Measurements from ENCODE around the gene MGAT5. TPM values are rescaled to one million over a fixed set of nuclear protein-coding genes. Genes with fewer than 3 reads are reported as not detected.

MGAT5 gene
- total and polyA plus RNA-seq, 5 experiments from 2014 or later, result 3.6 to 61.1 (median 5.8) TPM

GRCh38 chr2:134257965-134258683 is 4.3 kb downstream of the MGAT5 start:
- Mint-ChIP-seq H3K4me3 (peak overlapping the region; percentile 45 to 80 (median 67)), H3K9me3 (no peaks in the 10 kb centered on the region), H3K36me3 (peaks cover 0 to 18% (median 16%) of the 10 kb centered on the region in 3 donors), H3K4me1 (peaks cover 53 to 98% (median 90%) of the 10 kb centered on the region in 4 donors), H3K27me3 (no peaks in the 10 kb centered on the region), H3K27ac (peak overlapping the region; percentile 52 to 95 (median 82))
- POLR2A ChIA-PET, result interaction anchor here (1.5 to 2.0 kb wide), 2 partner anchors 138 to 140 kb away, joined by 6 to 9 read pairs; no protein-coding TSS in a partner anchor
- DNase-seq (no peak), ATAC-seq (peak in 1 of 2 donors; percentile 50)

GRCh38 chr2:134258684-134259388 is 5.0 kb downstream of the MGAT5 start:
- POLR2A ChIA-PET, result no interaction called here
- ATAC-seq, result peak; percentile 93 to 97
- H3K27ac Mint-ChIP-seq, result peak overlapping the region; percentile 52 to 95 (median 82)
- H3K36me3 Mint-ChIP-seq, result peaks cover 0 to 15% (median 14%) of the 10 kb centered on the region in 3 donors
- DNase-seq, result peak in 9 of 10 donors; percentile 17 to 82 (median 64)
- H3K4me3 Mint-ChIP-seq, result peak overlapping the region; percentile 45 to 80 (median 67)
- H3K4me1 Mint-ChIP-seq, result peaks cover 48 to 96% (median 86%) of the 10 kb centered on the region in 4 donors
- no peaks in the 10 kb centered on the region for H3K27me3 Mint-ChIP-seq
- H3K9me3 Mint-ChIP-seq, result no peaks in the 10 kb centered on the region

- peak overlapping the region in 8 of 10 donors; percentile 8 to 93 (median 64) for H3K27ac Mint-ChIP-seq
- POLR2A ChIA-PET, result no interaction called here
- H3K9me3 Mint-ChIP-seq, result no peaks in the 10 kb centered on the region
Observed at GRCh38 chr2:134259571-134259970, 5.7 kb downstream of the MGAT5 start.

GRCh38 chr2:134259994-134260393 is 6.1 kb downstream of the MGAT5 start:
- H3K9me3 Mint-ChIP-seq, result no peaks in the 10 kb centered on the region
- H3K36me3 Mint-ChIP-seq, result peaks cover 0 to 4% (median 4%) of the 10 kb centered on the region in 3 donors
- peaks cover 43 to 91% (median 77%) of the 10 kb centered on the region in 4 donors for H3K4me1 Mint-ChIP-seq
- ATAC-seq (no peak), DNase-seq (no peak)
- POLR2A ChIA-PET, result interaction anchor here (0.7 kb wide), 2 partner anchors 16 to 151 kb away, joined by 3 to 4 read pairs; no protein-coding TSS in a partner anchor
- H3K27ac Mint-ChIP-seq, result peak overlapping the region in 7 of 10 donors; percentile 8 to 93 (median 60)
- H3K4me3 Mint-ChIP-seq, result peak overlapping the region in 8 of 10 donors; percentile 0 to 71 (median 63)
- no peaks in the 10 kb centered on the region for H3K27me3 Mint-ChIP-seq

More at GRCh38 chr2:134259571-134259970, 5.7 kb downstream of the MGAT5 start:
- Mint-ChIP-seq H3K4me1 (peaks cover 46 to 91% (median 80%) of the 10 kb centered on the region in 4 donors), H3K36me3 (peaks cover 0 to 8% (median 8%) of the 10 kb centered on the region in 3 donors), H3K27me3 (no peaks in the 10 kb centered on the region), H3K4me3 (peak overlapping the region in 8 of 10 donors; percentile 12 to 71 (median 64))
- ATAC-seq, result no peak
- no peak for DNase-seq

GRCh38 chr2:134260713-134261112 is 6.8 kb downstream of the MGAT5 start:
- peak overlapping the region in 3 of 10 donors; percentile 7 to 61 (median 31) for H3K4me3 Mint-ChIP-seq
- no peak for ATAC-seq
- H3K4me1 Mint-ChIP-seq, result peaks cover 39 to 91% (median 74%) of the 10 kb centered on the region in 4 donors
- peak overlapping the region in 4 of 10 donors; percentile 17 to 93 (median 80) for H3K27ac Mint-ChIP-seq
- H3K9me3 Mint-ChIP-seq, result no peaks in the 10 kb centered on the region
- no peak for DNase-seq
- H3K27me3 Mint-ChIP-seq, result no peaks in the 10 kb centered on the region
- peaks cover 0 to 3% (median 2%) of the 10 kb centered on the region in 3 donors for H3K36me3 Mint-ChIP-seq
- POLR2A ChIA-PET, result interaction anchor here (0.7 to 1.2 kb wide), 5 partner anchors 8 to 150 kb away, joined by 3 to 5 read pairs (median 3); no protein-coding TSS in a partner anchor

GRCh38 chr2:134261398-134262131 is 7.7 kb downstream of the MGAT5 start:
- peak overlapping the region in 8 of 10 donors; percentile 10 to 74 (median 34) for H3K4me3 Mint-ChIP-seq
- peaks cover 0 to 3% (median 2%) of the 10 kb centered on the region in 3 donors for H3K36me3 Mint-ChIP-seq
- H3K27ac Mint-ChIP-seq, result peak overlapping the region in 9 of 10 donors; percentile 8 to 93 (median 70)
- no peaks in the 10 kb centered on the region for H3K9me3 Mint-ChIP-seq
- no peak for ATAC-seq
- H3K27me3 Mint-ChIP-seq, result no peaks in the 10 kb centered on the region
- POLR2A ChIA-PET, result interaction anchor here (0.6 to 1.4 kb wide), 5 partner anchors 9 to 141 kb away, joined by 3 to 5 read pairs (median 3); no protein-coding TSS in a partner anchor
- H3K4me1 Mint-ChIP-seq, result peaks cover 39 to 86% (median 74%) of the 10 kb centered on the region in 4 donors
- no peak for DNase-seq

- Mint-ChIP-seq H3K4me3 (peak overlapping the region in 9 of 10 donors; percentile 16 to 74 (median 58)), H3K27ac (peak overlapping the region in 9 of 10 donors; percentile 53 to 93 (median 80)), H3K27me3 (no peaks in the 10 kb centered on the region), H3K36me3 (peaks cover 0 to 3% (median 2%) of the 10 kb centered on the region in 3 donors), H3K9me3 (no peaks in the 10 kb centered on the region), H3K4me1 (peaks cover 39 to 85% (median 72%) of the 10 kb centered on the region in 4 donors)
- POLR2A ChIA-PET, result interaction anchor here (0.8 to 1.4 kb wide), 6 partner anchors 9 to 142 kb away, joined by 3 to 4 read pairs (median 3); no protein-coding TSS in a partner anchor
- DNase-seq, result no peak
- peak in 1 of 2 donors; percentile 26 for ATAC-seq
Observed at GRCh38 chr2:134262684-134263083, 8.8 kb downstream of the MGAT5 start.

- H3K4me3 Mint-ChIP-seq, result no peak overlapping the region
- H3K27me3 Mint-ChIP-seq, result no peaks in the 10 kb centered on the region
- ATAC-seq, result no peak
- no peaks in the 10 kb centered on the region for H3K9me3 Mint-ChIP-seq
- DNase-seq, result no peak
- POLR2A ChIA-PET, result no interaction called here
- peaks cover 5 to 36% (median 17%) of the 10 kb centered on the region in 3 donors for H3K36me3 Mint-ChIP-seq
- H3K27ac Mint-ChIP-seq, result peak overlapping the region in 3 of 10 donors; percentile 11 to 66 (median 51)
- peaks cover 21 to 72% (median 58%) of the 10 kb centered on the region in 4 donors for H3K4me1 Mint-ChIP-seq
Observed at GRCh38 chr2:134268265-134268664, 14.4 kb downstream of the MGAT5 start.

GRCh38 chr2:134269230-134269629 is 15.4 kb downstream of the MGAT5 start:
- no peaks in the 10 kb centered on the region for H3K9me3 Mint-ChIP-seq
- H3K4me1 Mint-ChIP-seq, result peaks cover 23 to 75% (median 58%) of the 10 kb centered on the region in 4 donors
- H3K27ac Mint-ChIP-seq, result peak overlapping the region in 2 of 10 donors; percentile 48 to 64
- no peaks in the 10 kb centered on the region for H3K27me3 Mint-ChIP-seq
- no peak for DNase-seq
- POLR2A ChIA-PET, result no interaction called here
- peaks cover 5 to 44% (median 17%) of the 10 kb centered on the region in 3 donors for H3K36me3 Mint-ChIP-seq
- no peak for ATAC-seq
- H3K4me3 Mint-ChIP-seq, result no peak overlapping the region

GRCh38 chr2:134269972-134270735 is 16.3 kb downstream of the MGAT5 start:
- peak overlapping the region in 2 of 10 donors; percentile 11 to 20 for H3K4me3 Mint-ChIP-seq
- peaks cover 5 to 48% (median 17%) of the 10 kb centered on the region in 3 donors for H3K36me3 Mint-ChIP-seq
- POLR2A ChIA-PET, result interaction anchor here (0.8 kb wide), 1 partner anchor 19 kb away, joined by 3 read pairs; no protein-coding TSS in a partner anchor
- ATAC-seq, result no peak
- H3K4me1 Mint-ChIP-seq, result peaks cover 26 to 76% (median 60%) of the 10 kb centered on the region in 4 donors
- no peak for DNase-seq
- no peaks in the 10 kb centered on the region for H3K9me3 Mint-ChIP-seq
- H3K27ac Mint-ChIP-seq, result peak overlapping the region in 5 of 10 donors; percentile 8 to 73 (median 61)
- H3K27me3 Mint-ChIP-seq, result no peaks in the 10 kb centered on the region

- H3K36me3 Mint-ChIP-seq, result peaks cover 10 to 50% (median 19%) of the 10 kb centered on the region in 3 donors
- POLR2A ChIA-PET, result interaction anchor here (1.1 kb wide), 1 partner anchor 9 kb away, joined by 3 read pairs; no protein-coding TSS in a partner anchor
Observed at GRCh38 chr2:134271758-134272157, 17.9 kb downstream of the MGAT5 start.

More at GRCh38 chr2:134271758-134272157, 17.9 kb downstream of the MGAT5 start:
- peak overlapping the region in 1 of 10 donors; percentile 48 for H3K4me3 Mint-ChIP-seq
- no peak for DNase-seq
- no peak for ATAC-seq
- H3K4me1 Mint-ChIP-seq, result peaks cover 31 to 83% (median 60%) of the 10 kb centered on the region in 4 donors
- no peaks in the 10 kb centered on the region for H3K27me3 Mint-ChIP-seq
- H3K27ac Mint-ChIP-seq, result peak overlapping the region in 4 of 10 donors; percentile 22 to 67 (median 45)
- H3K9me3 Mint-ChIP-seq, result no peaks in the 10 kb centered on the region

Measured in naive thymus-derived CD8-positive, alpha-beta T cell (primary cell).